Naive thymus-derived CD4-positive, alpha-beta T cell (primary cell): ENCODE data around the gene KCTD10. TPM values are rescaled to one million over a fixed set of nuclear protein-coding genes. Genes with fewer than 3 reads are reported as not detected.
"Not testable (repeated sequence)": the region's sequence is repeated elsewhere in the genome, so short reads cannot be mapped to it uniquely, and the experiment has no call there.

Source experiments
- ATAC-seq: fragments of 150-1000 bp; cut with Tn5 transposase; 2 replicates; pipeline ENCODE4 v1.10.0; 2021; ENCODE audit warnings: mild to moderate bottlenecking, moderate library complexity
- CTCF ChIA-PET: fragments of 350-600 bp; sonication (Branson Sonifier 250); formaldehyde crosslinking; loops from one replicate; lab custom pipeline; 2021; ENCODE audit warnings: antibody characterized with exemption; lab: Charles Lee
- POLR2A ChIA-PET: fragments of 350-600 bp; sonication (Branson Sonifier 250); formaldehyde crosslinking; loops from one replicate; lab custom pipeline; 2021; ENCODE audit warnings: antibody characterized with exemption, inconsistent platforms; lab: Charles Lee
- DNase-seq, 9 donors: peaks; one replicate each; pipeline versions ENCODE4 v3.0.0 to v3.0.0-alpha.2; 2020 to 2022; ENCODE audit warnings: mixed read lengths in 1 of 9
- H3K27ac ChIP-seq: one replicate; pipeline ENCODE4 v1.7.0; 2013; ENCODE audit warnings: mild to moderate bottlenecking, low read depth, low read length, moderate library complexity
- H3K27me3 ChIP-seq, 2 donors: one replicate each; pipeline ENCODE4 v1.7.0; 2013; ENCODE audit warnings: low read length in 2 of 2, mild to moderate bottlenecking in 2 of 2, moderate library complexity in 2 of 2; ENCODE audit not compliant: control insufficient read depth in 2 of 2, insufficient read depth in 2 of 2
- H3K36me3 ChIP-seq, 3 experiments: 1 replicate in 2 of 3; 2 replicates in 1 of 3; pipeline ENCODE4 v1.7.0; 2013; ENCODE audit warnings: low read length in 3 of 3, mild to moderate bottlenecking in 3 of 3, moderate library complexity in 1 of 3; ENCODE audit not compliant: insufficient read depth in 3 of 3, control insufficient read depth in 2 of 3
- H3K4me1 ChIP-seq, 2 donors: one replicate each; pipeline ENCODE4 v1.7.0; 2013; ENCODE audit warnings: low read length in 2 of 2, mild to moderate bottlenecking in 2 of 2, moderate library complexity in 1 of 2; ENCODE audit not compliant: control insufficient read depth in 2 of 2, insufficient read depth in 2 of 2
- H3K4me3 ChIP-seq: 2 replicates; pipeline ENCODE4 v1.7.0; 2013; ENCODE audit warnings: mild to moderate bottlenecking, low read length
- H3K9me3 ChIP-seq, 3 experiments: 1 replicate in 2 of 3; 2 replicates in 1 of 3; pipeline ENCODE4 v1.7.0; 2013; ENCODE audit warnings: low read length in 3 of 3; ENCODE audit not compliant: control insufficient read depth in 2 of 3
- H3K27ac Mint-ChIP-seq, 9 donors: one replicate each; pipeline ENCODE4 v1.8.0; 2020 to 2022; ENCODE audit warnings: mixed read lengths in 9 of 9, mild to moderate bottlenecking in 8 of 9, moderate library complexity in 5 of 9, inconsistent platforms in 2 of 9
- H3K27me3 Mint-ChIP-seq, 5 donors: one replicate each; pipeline ENCODE4 v1.8.0; 2021 to 2022; ENCODE audit warnings: mixed read lengths in 5 of 5, mild to moderate bottlenecking in 1 of 5
- H3K36me3 Mint-ChIP-seq, 5 donors: one replicate each; pipeline ENCODE4 v1.8.0; 2020 to 2022; ENCODE audit warnings: mixed read lengths in 5 of 5, mild to moderate bottlenecking in 3 of 5, inconsistent platforms in 1 of 5
- H3K4me1 Mint-ChIP-seq, 7 donors: one replicate each; pipeline ENCODE4 v1.8.0; 2020 to 2022; ENCODE audit warnings: mixed read lengths in 7 of 7, mild to moderate bottlenecking in 3 of 7, inconsistent platforms in 1 of 7
- H3K4me3 Mint-ChIP-seq, 10 donors: one replicate each; pipeline ENCODE4 v1.8.0; 2020 to 2022; ENCODE audit warnings: mild to moderate bottlenecking in 10 of 10, mixed read lengths in 10 of 10, moderate library complexity in 6 of 10, inconsistent platforms in 2 of 10
- H3K9me3 Mint-ChIP-seq, 11 donors: one replicate each; pipeline ENCODE4 v1.8.0; 2020 to 2022; ENCODE audit warnings: mixed read lengths in 11 of 11, mild to moderate bottlenecking in 4 of 11, inconsistent platforms in 1 of 11, moderate library complexity in 1 of 11
- intact Hi-C, 2 donors: fragments of 100-400 bp; cut with micrococcal nuclease; formaldehyde crosslinking; loops; one replicate each; pipeline ENCODE4 v1.15.1; 2023
- polyA plus RNA-seq, 2 donors: library from polyadenylated mRNA; unstranded; fragments of 300-500 nt; fragmentation: Illumina TruSeq; gene quantifications; one replicate each; pipeline ENCODE4 v1.2.3, GENCODE V29; 2021
- total RNA-seq, 6 experiments: library from RNA in 5 of 6; stranded (reverse) in 5 of 6; gene quantifications; 1 replicate in 5 of 6; 2 replicates in 1 of 6; pipeline ENCODE4 v1.2.3 and lab custom pipeline; 2021 to 2026

Gene KCTD10
- total and polyA plus RNA-seq, 7 experiments from 2014 or later: 15.4 to 41.1 (median 28.7) TPM

DNA sequence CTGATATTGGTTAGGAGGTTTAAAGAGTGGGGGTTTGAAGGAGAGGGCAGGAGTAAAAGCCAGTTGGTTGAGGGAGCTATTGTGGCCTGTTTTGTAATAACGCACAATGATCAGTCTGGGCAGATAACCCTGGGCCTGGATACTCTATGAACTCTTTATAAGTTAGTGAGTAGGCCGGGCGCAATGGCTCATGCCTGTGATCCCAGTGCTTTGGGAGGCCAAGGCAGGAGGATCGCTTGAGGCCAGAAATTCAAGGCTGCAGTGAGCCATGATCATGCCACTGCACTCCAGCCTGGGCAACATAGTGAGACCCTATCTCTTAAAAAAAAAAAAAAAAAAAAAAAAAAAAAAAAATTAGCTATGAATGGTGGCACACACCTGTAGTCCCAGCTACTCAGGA, 71.0 kb downstream of the KCTD10 start:
- H3K4me3 ChIP-seq, H3K9me3 Mint-ChIP-seq, ATAC-seq, H3K27me3 ChIP-seq, intact Hi-C loops, H3K36me3 Mint-ChIP-seq, DNase-seq, POLR2A ChIA-PET, CTCF ChIA-PET, H3K4me1 ChIP-seq, H3K4me1 Mint-ChIP-seq, H3K27ac ChIP-seq, H3K4me3 Mint-ChIP-seq, H3K9me3 ChIP-seq, H3K36me3 ChIP-seq: not testable (repeated sequence)
- Mint-ChIP-seq H3K27me3 (peaks cover 9 to 28% (median 15%) of the 10 kb centered on the region in 5 donors), H3K27ac (peak overlapping the region in 1 of 9 donors; percentile 6)

DNA sequence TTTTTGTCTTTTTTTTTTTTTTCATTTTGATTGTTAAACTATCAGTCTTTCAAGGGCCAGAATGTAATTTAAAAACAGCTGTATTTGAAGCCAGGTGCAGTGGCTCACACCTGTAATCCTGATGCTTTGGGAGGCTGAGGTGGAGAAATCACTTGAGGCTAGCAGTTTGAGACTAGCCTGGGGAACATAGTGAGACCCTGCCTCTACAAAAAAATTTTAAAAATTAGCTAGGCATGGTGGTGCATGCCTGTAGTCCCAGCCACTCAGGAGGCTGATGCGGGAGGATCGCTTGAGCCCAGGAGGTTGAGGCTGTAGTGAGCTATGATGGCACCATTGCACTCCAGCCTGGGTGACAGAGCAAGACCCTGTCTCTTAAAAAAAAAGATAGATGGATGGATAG, 72.3 kb downstream of the KCTD10 start:
- ATAC-seq, H3K9me3 Mint-ChIP-seq, CTCF ChIA-PET, DNase-seq, H3K4me1 Mint-ChIP-seq, H3K36me3 ChIP-seq, H3K27ac Mint-ChIP-seq, intact Hi-C loops, H3K27me3 ChIP-seq, H3K36me3 Mint-ChIP-seq, H3K4me3 Mint-ChIP-seq, H3K27ac ChIP-seq, H3K4me3 ChIP-seq, POLR2A ChIA-PET, H3K9me3 ChIP-seq, H3K4me1 ChIP-seq: not testable (repeated sequence)
- peaks cover 11 to 37% (median 15%) of the 10 kb centered on the region in 5 donors for H3K27me3 Mint-ChIP-seq

Other genes with a start within 250 kb of the KCTD10 start
- not detected for gene FOXN4, start 168.0 kb downstream of the KCTD10 start, total RNA-seq
- not detected for gene FOXN4, start 168.0 kb downstream of the KCTD10 start, polyA plus RNA-seq
- under 1 TPM in 1 of 5 experiments, not detected in 4; 0.49 TPM for gene MYO1H, start 129.4 kb downstream of the KCTD10 start, total RNA-seq
- gene MYO1H, start 129.4 kb downstream of the KCTD10 start, polyA plus RNA-seq: not detected
- 10 to 100 TPM; 28.7 to 62.8 (median 35.6) TPM for gene UBE3B, start 334 bp upstream of the KCTD10 start, total RNA-seq
- 10 to 100 TPM; 20.2 to 25.1 TPM for gene UBE3B, start 334 bp upstream of the KCTD10 start, polyA plus RNA-seq
- gene MMAB, start 96.2 kb upstream of the KCTD10 start, total RNA-seq: 10 to 100 TPM; 13.5 to 24.7 (median 20.1) TPM
- 10 to 100 TPM; 26.6 to 43.3 TPM for gene MMAB, start 96.2 kb upstream of the KCTD10 start, polyA plus RNA-seq
- gene MVK, start 96.5 kb upstream of the KCTD10 start, total RNA-seq: 10 to 100 TPM; 10.0 to 14.8 (median 11.7) TPM
- gene MVK, start 96.5 kb upstream of the KCTD10 start, polyA plus RNA-seq: 1 to 10 TPM; 1.7 to 3.4 TPM
- 1 to 10 TPM in 2 of 5 experiments, under 1 TPM in 3; 0.24 to 1.6 (median 0.80) TPM for gene FAM222A, start 236.5 kb upstream of the KCTD10 start, total RNA-seq
- gene FAM222A, start 236.5 kb upstream of the KCTD10 start, polyA plus RNA-seq: under 1 TPM; 0.08 to 0.09 TPM